ENCODE data around the gene TMEM247.

GRCh38 chr2:46519265-46519664 lies 39.9 kb downstream of the TMEM247 start:
- TF ChIP-seq CTCF (IDR thresholded peaks at IDR 0.05) (no peak), POLR2A (IDR thresholded peaks at IDR 0.05) (no peak)
